ENCODE measurements around the gene XKR3.
"Not testable (repeated sequence)": the region's sequence is repeated elsewhere in the genome, so short reads cannot be mapped to it uniquely, and the experiment has no call there.

Gene XKR3

GRCh38 chr22:16789860-16790493 is 35.2 kb downstream of the XKR3 start:
- H3K4me1 Mint-ChIP-seq, result no peaks in the 10 kb centered on the region
- DNase-seq (no peak), ATAC-seq (no peak)
- no peaks in the 10 kb centered on the region for H3K9me3 Mint-ChIP-seq
- H3K4me3 Mint-ChIP-seq, result no peak overlapping the region
- peaks cover 3% of the 10 kb centered on the region for H3K27me3 Mint-ChIP-seq
- no peak overlapping the region for H3K27ac Mint-ChIP-seq
- H3K36me3 Mint-ChIP-seq (ENCODE audit: low read depth), result no peaks in the 10 kb centered on the region

GRCh38 chr22:16783930-16784354 is 41.3 kb downstream of the XKR3 start:
- no peak for DNase-seq
- no peak overlapping the region for H3K4me3 Mint-ChIP-seq
- H3K9me3 Mint-ChIP-seq, result no peaks in the 10 kb centered on the region
- H3K36me3 Mint-ChIP-seq (ENCODE audit: low read depth), result no peaks in the 10 kb centered on the region
- H3K27ac Mint-ChIP-seq, result no peak overlapping the region
- ATAC-seq, result no peak
- H3K27me3 Mint-ChIP-seq, result peaks cover 5% of the 10 kb centered on the region
- no peaks in the 10 kb centered on the region for H3K4me1 Mint-ChIP-seq

- no peak for ATAC-seq
- Mint-ChIP-seq H3K36me3 (ENCODE audit: low read depth) (no peaks in the 10 kb centered on the region), H3K9me3 (no peaks in the 10 kb centered on the region), H3K4me1 (no peaks in the 10 kb centered on the region), H3K4me3 (no peak overlapping the region), H3K27ac (no peak overlapping the region), H3K27me3 (peaks cover 5% of the 10 kb centered on the region)
- no peak for DNase-seq
Observed at GRCh38 chr22:16783453-16783852, 41.8 kb downstream of the XKR3 start.

- Mint-ChIP-seq H3K9me3 (no peaks in the 10 kb centered on the region), H3K4me1 (no peaks in the 10 kb centered on the region), H3K27me3 (peaks cover 3% of the 10 kb centered on the region), H3K36me3 (ENCODE audit: low read depth) (no peaks in the 10 kb centered on the region), H3K27ac (no peak overlapping the region), H3K4me3 (no peak overlapping the region)
- no peak for DNase-seq
- no peak for ATAC-seq
Observed at GRCh38 chr22:16781764-16782329, 43.4 kb downstream of the XKR3 start.

- Mint-ChIP-seq H3K36me3 (ENCODE audit: low read depth) (no peaks in the 10 kb centered on the region), H3K27ac (no peak overlapping the region), H3K4me1 (peaks cover 2% of the 10 kb centered on the region), H3K4me3 (no peak overlapping the region), H3K9me3 (no peaks in the 10 kb centered on the region), H3K27me3 (peaks cover 3% of the 10 kb centered on the region)
- ATAC-seq, result no peak
- DNase-seq, result no peak
Observed at GRCh38 chr22:16781074-16781763, 44.0 kb downstream of the XKR3 start.

GRCh38 chr22:16777284-16777924 is 47.8 kb downstream of the XKR3 start:
- DNase-seq (no peak), ATAC-seq (no peak)
- Mint-ChIP-seq H3K9me3 (no peaks in the 10 kb centered on the region), H3K27me3 (peaks cover 3% of the 10 kb centered on the region), H3K4me3 (no peak overlapping the region), H3K36me3 (ENCODE audit: low read depth) (no peaks in the 10 kb centered on the region), H3K27ac (no peak overlapping the region), H3K4me1 (peaks cover 10% of the 10 kb centered on the region)

- DNase-seq (no peak), ATAC-seq (no peak)
- Mint-ChIP-seq H3K27ac (no peak overlapping the region), H3K4me1 (peaks cover 10% of the 10 kb centered on the region), H3K27me3 (no peaks in the 10 kb centered on the region), H3K36me3 (ENCODE audit: low read depth) (no peaks in the 10 kb centered on the region), H3K4me3 (no peak overlapping the region), H3K9me3 (no peaks in the 10 kb centered on the region)
Observed at GRCh38 chr22:16776080-16776479, 49.1 kb downstream of the XKR3 start.

- Mint-ChIP-seq H3K27ac (no peak overlapping the region), H3K36me3 (ENCODE audit: low read depth) (no peaks in the 10 kb centered on the region), H3K4me3 (no peak overlapping the region), H3K27me3 (no peaks in the 10 kb centered on the region), H3K4me1 (peaks cover 10% of the 10 kb centered on the region), H3K9me3 (no peaks in the 10 kb centered on the region)
- ATAC-seq, result no peak
- no peak for DNase-seq
Observed at GRCh38 chr22:16774911-16775500, 50.2 kb downstream of the XKR3 start.

GRCh38 chr22:16771569-16771968 is 53.6 kb downstream of the XKR3 start:
- not testable (repeated sequence) for H3K27ac Mint-ChIP-seq; H3K27me3 Mint-ChIP-seq; ATAC-seq; H3K9me3 Mint-ChIP-seq; H3K4me3 Mint-ChIP-seq; H3K36me3 Mint-ChIP-seq (ENCODE audit: low read depth); H3K4me1 Mint-ChIP-seq; DNase-seq

- not testable (repeated sequence) for H3K4me1 Mint-ChIP-seq; ATAC-seq; H3K4me3 Mint-ChIP-seq; H3K27me3 Mint-ChIP-seq; H3K36me3 Mint-ChIP-seq (ENCODE audit: low read depth); H3K27ac Mint-ChIP-seq; H3K9me3 Mint-ChIP-seq; DNase-seq
Observed at GRCh38 chr22:16767927-16768326, 57.3 kb downstream of the XKR3 start.

- ATAC-seq, H3K9me3 Mint-ChIP-seq, H3K27ac Mint-ChIP-seq: not testable (repeated sequence)
Observed at GRCh38 chr22:16762224-16762623, 63.0 kb downstream of the XKR3 start.

GRCh38 chr22:16760416-16760815 is 64.8 kb downstream of the XKR3 start:
- not testable (repeated sequence) for ATAC-seq; H3K27ac Mint-ChIP-seq; H3K9me3 Mint-ChIP-seq; DNase-seq; H3K36me3 Mint-ChIP-seq (ENCODE audit: low read depth); H3K4me3 Mint-ChIP-seq; H3K27me3 Mint-ChIP-seq; H3K4me1 Mint-ChIP-seq

More at GRCh38 chr22:16762224-16762623, 63.0 kb downstream of the XKR3 start:
- DNase-seq; H3K36me3 Mint-ChIP-seq (ENCODE audit: low read depth); H3K4me1 Mint-ChIP-seq; H3K4me3 Mint-ChIP-seq; H3K27me3 Mint-ChIP-seq: not testable (repeated sequence)

- H3K27me3 Mint-ChIP-seq; H3K36me3 Mint-ChIP-seq (ENCODE audit: low read depth); H3K27ac Mint-ChIP-seq; DNase-seq; H3K9me3 Mint-ChIP-seq; ATAC-seq; H3K4me3 Mint-ChIP-seq; H3K4me1 Mint-ChIP-seq: not testable (repeated sequence)
Observed at GRCh38 chr22:16749282-16749681, 75.9 kb downstream of the XKR3 start.

- H3K27ac Mint-ChIP-seq; H3K9me3 Mint-ChIP-seq; ATAC-seq; H3K4me3 Mint-ChIP-seq; H3K27me3 Mint-ChIP-seq; H3K36me3 Mint-ChIP-seq (ENCODE audit: low read depth); DNase-seq; H3K4me1 Mint-ChIP-seq: not testable (repeated sequence)
Observed at GRCh38 chr22:16748160-16748929, 76.9 kb downstream of the XKR3 start.

All from activated naive CD8-positive, alpha-beta T cell treated with anti-CD3 and anti-CD28 coated beads, Interleukin-2, amount 50 U/mL, for 24 hours (primary cell).